Stimulated activated effector memory CD8-positive, alpha-beta T cell treated with anti-CD3 and anti-CD28 coated beads, Interleukin-12 subunit alpha, Interleukin-12 subunit beta, amount 100 ng/mL, for 72 hours (primary cell): Measurements from ENCODE around the gene DOCK2.

ENCODE experiments used
- ATAC-seq: fragments of 150-1000 bp; cut with Tn5 transposase; 2 replicates; pipeline ENCODE4 v1.10.0; 2021
- DNase-seq, 2 donors: peaks; one replicate each; pipeline ENCODE4 v3.0.0; 2021 to 2022; ENCODE audit warnings: low spot score in 2 of 2
- H3K27ac Mint-ChIP-seq: one replicate; pipeline ENCODE4 v1.8.0; 2022; ENCODE audit warnings: mild to moderate bottlenecking, mixed read lengths
- H3K36me3 Mint-ChIP-seq: one replicate; pipeline ENCODE4 v1.8.0; 2022; ENCODE audit warnings: mild to moderate bottlenecking, mixed read lengths
- H3K4me1 Mint-ChIP-seq: one replicate; pipeline ENCODE4 v1.8.0; 2022; ENCODE audit warnings: mixed read lengths
- H3K4me3 Mint-ChIP-seq: one replicate; pipeline ENCODE4 v1.8.0; 2022; ENCODE audit warnings: mild to moderate bottlenecking, mixed read lengths
- H3K9me3 Mint-ChIP-seq: one replicate; pipeline ENCODE4 v1.8.0; 2022; ENCODE audit warnings: mixed read lengths

DOCK2 gene

DNA sequence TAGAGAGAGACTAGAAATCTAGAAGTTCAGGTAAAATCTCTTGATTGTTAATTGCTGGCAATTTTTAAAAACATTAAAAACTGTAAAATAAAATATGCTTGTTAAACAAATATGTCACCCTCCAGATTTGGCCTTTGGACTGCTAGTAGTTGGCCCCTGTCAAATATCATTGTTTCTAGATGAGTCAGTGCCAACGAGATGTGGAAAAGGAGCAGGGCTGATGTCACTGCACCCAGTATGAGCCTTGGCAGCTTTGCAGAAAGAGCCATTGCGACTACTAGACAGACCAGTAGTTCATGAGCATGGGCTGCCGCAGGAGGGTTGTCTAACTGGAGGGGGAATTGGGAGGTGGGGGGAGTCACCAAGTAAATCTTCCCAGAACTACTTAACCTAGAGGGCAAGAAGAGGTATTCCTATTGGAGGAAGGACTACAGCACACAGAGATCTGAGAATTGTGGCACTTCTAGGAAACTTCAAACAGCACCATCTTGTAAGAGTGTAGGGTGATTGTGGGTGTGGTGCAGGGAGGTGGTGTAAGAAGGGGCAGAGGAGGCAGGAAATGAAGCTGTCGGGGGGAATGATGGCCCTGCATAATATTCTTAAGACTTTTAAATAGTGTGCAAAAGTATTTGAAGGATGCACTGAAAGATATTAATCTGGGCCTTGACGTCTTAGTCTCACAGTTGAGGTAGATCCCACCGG, 7.1 kb upstream of the DOCK2 start:
- H3K9me3 Mint-ChIP-seq, result no peaks in the 10 kb centered on the region
- H3K4me3 Mint-ChIP-seq, result no peak overlapping the region
- ATAC-seq, result peak; percentile 98
- no peak overlapping the region for H3K27ac Mint-ChIP-seq
- H3K36me3 Mint-ChIP-seq, result no peaks in the 10 kb centered on the region
- DNase-seq, result no peak
- H3K4me1 Mint-ChIP-seq, result peaks cover 8% of the 10 kb centered on the region

DNA sequence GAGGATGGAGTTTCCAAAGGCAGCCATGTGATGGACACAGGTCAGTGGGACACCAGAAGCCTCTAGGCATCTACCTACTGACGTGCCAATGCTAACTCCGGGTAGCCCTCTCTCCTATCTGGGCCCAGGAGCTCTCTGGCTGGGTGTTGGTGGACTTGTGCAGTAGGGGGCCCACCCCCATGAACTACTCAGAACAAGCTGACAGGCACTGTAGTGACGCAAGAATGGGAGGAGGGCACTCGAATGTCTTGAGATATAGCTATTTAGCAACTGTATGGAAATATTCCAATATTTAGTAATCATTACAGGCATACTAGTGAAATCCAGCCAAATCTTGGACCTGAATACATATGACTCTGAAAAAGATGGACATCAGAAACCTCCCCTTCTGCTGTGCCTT, 5.7 kb upstream of the DOCK2 start:
- Mint-ChIP-seq H3K4me1 (peaks cover 16% of the 10 kb centered on the region), H3K9me3 (no peaks in the 10 kb centered on the region), H3K4me3 (no peak overlapping the region), H3K36me3 (no peaks in the 10 kb centered on the region), H3K27ac (no peak overlapping the region)
- no peak for ATAC-seq
- no peak for DNase-seq

DNA sequence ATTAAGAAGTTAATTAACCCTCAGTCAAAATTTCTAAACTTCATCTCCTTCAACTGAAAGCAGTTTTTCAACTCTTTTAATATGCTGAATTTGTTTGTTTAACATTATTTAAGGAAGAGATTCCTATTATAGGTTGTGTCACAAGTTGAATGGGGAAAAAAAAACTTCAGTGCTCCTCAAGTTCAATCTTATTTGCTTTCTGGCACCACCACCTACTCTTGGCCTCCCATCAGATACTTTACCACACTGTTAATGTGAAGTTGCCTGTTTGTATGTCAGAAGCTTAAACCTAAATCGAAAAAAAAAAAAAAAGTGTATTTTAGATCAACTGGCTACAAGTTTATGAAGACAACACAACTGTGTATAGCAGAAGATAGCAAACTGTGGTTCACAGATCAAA, 4.1 kb upstream of the DOCK2 start:
- H3K36me3 Mint-ChIP-seq, result peaks cover 10% of the 10 kb centered on the region
- no peak overlapping the region for H3K27ac Mint-ChIP-seq
- no peak for DNase-seq
- peaks cover 25% of the 10 kb centered on the region for H3K4me1 Mint-ChIP-seq
- ATAC-seq, result no peak
- no peak overlapping the region for H3K4me3 Mint-ChIP-seq
- no peaks in the 10 kb centered on the region for H3K9me3 Mint-ChIP-seq

DNA sequence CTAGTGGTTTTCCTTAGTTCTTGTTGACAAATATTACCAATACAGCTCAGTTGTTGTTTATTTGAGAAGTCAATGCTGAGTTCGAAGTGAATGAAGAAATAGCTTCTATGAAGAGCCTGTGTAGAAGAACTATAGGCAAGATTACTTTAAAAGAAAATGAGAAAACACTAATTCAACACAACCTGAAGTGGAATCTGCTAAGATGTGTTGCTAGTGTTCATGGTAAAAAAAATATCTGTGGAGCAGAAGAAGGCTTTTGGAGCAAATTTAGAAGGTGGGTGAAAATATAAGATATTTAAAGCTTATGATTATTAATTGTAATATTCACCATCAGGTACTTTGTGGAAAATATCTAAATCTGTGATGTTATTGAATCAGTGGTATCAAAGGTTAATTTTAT, 2.5 kb upstream of the DOCK2 start:
- H3K36me3 Mint-ChIP-seq, result peaks cover 24% of the 10 kb centered on the region
- no peak overlapping the region for H3K27ac Mint-ChIP-seq

DNA sequence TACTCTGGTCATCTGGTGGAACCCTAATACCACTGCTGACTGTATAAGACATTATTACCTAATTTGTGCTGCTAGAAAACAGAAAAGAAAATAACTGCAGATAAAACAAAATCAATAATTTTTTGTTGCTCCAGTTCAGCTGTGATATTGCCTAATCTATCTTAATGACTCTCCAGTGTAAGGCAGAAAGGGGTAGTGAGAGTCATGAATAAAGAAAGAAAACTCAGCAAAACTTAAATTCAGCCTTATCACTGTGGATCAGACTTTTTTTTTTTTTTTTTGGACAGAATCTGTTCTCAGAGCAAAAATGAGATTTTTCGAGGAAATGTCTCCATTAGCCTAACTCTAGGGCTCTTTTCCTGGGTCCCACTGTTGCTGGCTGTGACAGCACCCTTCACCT, 1.1 kb upstream of the DOCK2 start:
- Mint-ChIP-seq H3K27ac (no peak overlapping the region), H3K4me3 (peak overlapping the region; percentile 92), H3K4me1 (peaks cover 47% of the 10 kb centered on the region), H3K36me3 (peaks cover 35% of the 10 kb centered on the region), H3K9me3 (peaks cover 5% of the 10 kb centered on the region)
- DNase-seq (no peak), ATAC-seq (no peak)

More for the DNA sequence above, 2.5 kb upstream of the DOCK2 start:
- ATAC-seq (no peak), DNase-seq (no peak)
- Mint-ChIP-seq H3K9me3 (peaks cover 5% of the 10 kb centered on the region), H3K4me1 (peaks cover 42% of the 10 kb centered on the region), H3K4me3 (no peak overlapping the region)

DNA sequence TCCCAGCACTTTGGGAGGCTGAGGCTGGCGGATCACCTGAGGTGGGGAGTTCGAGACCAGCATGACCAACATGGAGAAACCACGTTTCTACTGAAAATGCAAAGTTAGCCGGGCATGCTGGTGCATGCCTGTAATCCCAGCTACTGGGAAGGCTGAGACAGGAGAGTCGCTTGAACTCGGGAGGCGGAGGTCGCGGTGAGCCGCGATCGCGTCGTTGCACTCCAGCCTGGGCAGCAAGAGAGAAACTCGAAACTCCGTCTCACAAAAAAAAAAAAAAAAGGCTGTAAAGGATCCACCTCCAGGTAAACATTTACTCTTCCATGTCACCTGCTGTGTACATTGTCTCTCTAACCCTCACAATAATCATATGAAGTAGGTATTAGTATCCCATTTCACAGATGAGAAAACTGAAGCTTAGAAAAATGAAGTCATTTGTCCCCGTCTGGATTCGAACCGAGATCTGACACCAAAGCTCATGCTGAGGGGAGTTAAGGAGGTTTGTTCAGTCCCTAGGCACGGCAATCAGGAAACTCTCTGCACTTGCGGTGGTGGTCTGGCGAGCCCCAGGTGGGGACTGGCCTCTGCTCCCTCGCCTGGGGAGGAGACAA, 494 bp upstream of the DOCK2 start:
- Mint-ChIP-seq H3K9me3 (peaks cover 5% of the 10 kb centered on the region), H3K4me3 (peak overlapping the region; percentile 92), H3K36me3 (peaks cover 38% of the 10 kb centered on the region), H3K27ac (peak overlapping the region; percentile 97), H3K4me1 (peaks cover 54% of the 10 kb centered on the region)
- no peak for DNase-seq
- no peak for ATAC-seq

DNA sequence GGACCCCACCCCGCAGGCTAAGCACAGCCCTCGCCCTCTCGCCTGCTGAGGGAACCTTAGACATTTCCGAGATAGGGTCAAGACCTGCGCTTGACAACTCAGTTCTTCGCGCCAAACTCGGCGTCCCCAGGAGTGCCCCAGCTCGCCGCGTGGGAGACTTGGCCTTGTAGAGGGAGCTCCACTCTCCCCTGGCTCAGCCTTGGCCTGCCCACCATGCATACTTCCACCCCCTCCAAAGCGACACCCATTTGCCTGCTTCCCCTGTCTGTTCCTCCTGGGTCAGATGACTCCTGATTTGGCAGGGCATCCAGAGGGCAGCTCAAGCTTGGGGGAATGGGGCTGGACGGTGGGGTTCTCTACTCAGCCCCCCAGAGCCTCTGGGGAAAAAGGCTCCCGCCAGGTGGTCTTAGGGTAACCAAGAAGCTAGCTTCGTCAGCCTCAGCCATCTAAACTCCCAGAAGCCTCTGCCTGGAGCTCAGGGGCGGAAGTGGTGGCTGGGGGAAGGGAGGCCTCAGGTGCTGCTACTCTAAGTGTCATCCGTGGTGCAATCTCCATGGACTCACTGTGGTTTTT, 560 bp downstream of the DOCK2 start:
- Mint-ChIP-seq H3K9me3 (peaks cover 5% of the 10 kb centered on the region), H3K4me1 (peaks cover 64% of the 10 kb centered on the region), H3K4me3 (peak overlapping the region; percentile 92), H3K36me3 (peaks cover 38% of the 10 kb centered on the region), H3K27ac (peak overlapping the region; percentile 97)
- ATAC-seq (peak; percentile 88), DNase-seq (peak; percentile 39 to 79)

DNA sequence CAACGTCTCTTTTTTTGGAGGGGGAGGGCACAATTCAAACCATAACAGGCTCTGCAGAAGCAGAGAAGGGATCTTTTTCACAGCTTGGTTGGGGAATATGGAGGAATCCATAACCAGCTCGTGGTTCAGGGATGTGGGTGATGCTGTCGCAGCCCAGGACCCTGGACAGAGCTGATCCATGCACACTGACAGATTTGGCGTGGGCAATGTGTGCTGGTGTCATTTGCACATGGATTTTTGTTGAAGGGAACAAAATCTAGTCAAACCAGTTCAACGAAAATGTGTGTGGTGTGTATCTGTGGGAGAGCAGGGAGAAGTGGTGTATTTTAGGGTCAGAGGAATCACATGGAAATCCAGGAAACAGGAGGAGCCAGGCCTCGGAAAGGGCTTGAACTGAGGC, 4.2 kb downstream of the DOCK2 start:
- ATAC-seq (no peak), DNase-seq (no peak)
- H3K4me3 Mint-ChIP-seq, result no peak overlapping the region
- peaks cover 38% of the 10 kb centered on the region for H3K36me3 Mint-ChIP-seq
- H3K27ac Mint-ChIP-seq, result no peak overlapping the region
- H3K9me3 Mint-ChIP-seq, result peaks cover 5% of the 10 kb centered on the region
- H3K4me1 Mint-ChIP-seq, result peaks cover 87% of the 10 kb centered on the region

DNA sequence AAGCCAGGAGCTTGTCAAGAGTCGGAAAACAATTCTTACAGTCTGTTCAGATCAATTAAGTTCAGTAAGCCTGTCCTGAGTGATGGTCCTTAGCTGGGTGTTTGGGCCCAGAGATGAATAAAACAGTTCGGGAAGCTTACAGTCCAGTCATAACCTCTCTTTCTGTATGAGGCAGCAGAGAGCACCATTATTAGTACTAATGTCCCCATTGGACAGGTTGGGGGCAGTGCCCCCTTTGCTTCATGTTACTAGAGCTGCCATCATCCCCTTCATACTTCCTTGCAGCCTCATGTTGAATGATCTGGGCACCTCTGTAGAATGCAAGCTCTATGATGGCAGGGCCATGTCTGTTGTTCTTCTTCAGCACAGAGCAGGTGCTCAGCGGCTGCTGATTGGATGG, 9.8 kb downstream of the DOCK2 start:
- Mint-ChIP-seq H3K4me1 (peaks cover 92% of the 10 kb centered on the region), H3K27ac (peak overlapping the region; percentile 98), H3K36me3 (peaks cover 17% of the 10 kb centered on the region)

DNA sequence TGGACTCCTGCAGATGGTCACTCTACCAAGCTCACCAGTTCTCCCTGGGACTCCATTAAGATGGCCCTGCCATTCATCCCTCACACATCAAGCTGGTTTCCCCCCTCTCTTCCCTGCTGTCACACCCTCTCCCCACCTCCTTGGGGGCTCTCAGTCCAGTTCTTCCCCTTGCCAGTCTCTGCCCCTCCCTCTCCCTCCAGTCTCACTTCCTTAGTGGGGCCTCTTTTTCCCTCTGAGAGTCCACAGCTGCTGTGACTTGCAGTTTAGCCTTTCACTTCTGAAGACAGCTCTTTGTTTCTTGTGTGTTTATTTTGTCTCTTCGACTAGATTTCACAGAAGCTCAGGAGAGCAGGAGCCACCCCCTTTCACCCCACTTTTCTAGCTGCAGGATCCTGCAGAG, 10.5 kb downstream of the DOCK2 start:
- Mint-ChIP-seq H3K36me3 (peaks cover 22% of the 10 kb centered on the region), H3K27ac (peak overlapping the region; percentile 98), H3K9me3 (no peaks in the 10 kb centered on the region), H3K4me1 (peaks cover 92% of the 10 kb centered on the region), H3K4me3 (peak overlapping the region; percentile 72)
- no peak for DNase-seq
- no peak for ATAC-seq

More for the DNA sequence above, 9.8 kb downstream of the DOCK2 start:
- Mint-ChIP-seq H3K4me3 (no peak overlapping the region), H3K9me3 (no peaks in the 10 kb centered on the region)
- peak in 1 of 2 donors; percentile 57 for DNase-seq
- peak; percentile 60 for ATAC-seq

DNA sequence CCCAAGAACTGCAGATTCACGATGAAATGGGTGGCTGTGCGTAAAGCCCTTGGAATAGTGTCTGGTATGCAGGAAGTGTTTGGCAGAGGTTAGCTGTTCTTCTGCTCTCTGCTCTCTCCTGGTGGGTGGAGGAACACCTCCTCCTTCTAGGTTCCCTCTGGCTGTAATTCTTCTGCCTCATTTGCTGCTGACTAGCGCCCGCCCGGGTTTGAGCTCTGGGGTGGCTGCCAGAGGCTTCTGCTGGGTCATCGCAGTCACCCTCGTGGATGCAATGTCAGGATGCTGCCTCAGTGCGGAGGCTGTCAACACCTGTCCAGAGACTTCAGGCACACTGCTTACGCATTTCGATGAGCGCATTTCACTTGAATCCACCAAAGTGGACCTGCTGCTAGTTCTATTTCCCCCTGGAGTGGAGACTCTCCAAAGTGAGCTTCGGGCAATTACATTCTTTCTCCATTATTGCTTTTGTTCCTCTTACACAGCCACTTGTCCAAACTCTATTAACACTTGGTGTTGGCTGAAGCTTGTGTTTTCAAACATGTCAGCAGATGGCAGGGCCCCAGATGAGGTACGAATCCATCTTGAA, 11.7 kb downstream of the DOCK2 start:
- ATAC-seq (no peak), DNase-seq (no peak)
- peak overlapping the region; percentile 98 for H3K27ac Mint-ChIP-seq
- no peaks in the 10 kb centered on the region for H3K9me3 Mint-ChIP-seq
- peaks cover 32% of the 10 kb centered on the region for H3K36me3 Mint-ChIP-seq
- peaks cover 96% of the 10 kb centered on the region for H3K4me1 Mint-ChIP-seq
- peak overlapping the region; percentile 72 for H3K4me3 Mint-ChIP-seq

DNA sequence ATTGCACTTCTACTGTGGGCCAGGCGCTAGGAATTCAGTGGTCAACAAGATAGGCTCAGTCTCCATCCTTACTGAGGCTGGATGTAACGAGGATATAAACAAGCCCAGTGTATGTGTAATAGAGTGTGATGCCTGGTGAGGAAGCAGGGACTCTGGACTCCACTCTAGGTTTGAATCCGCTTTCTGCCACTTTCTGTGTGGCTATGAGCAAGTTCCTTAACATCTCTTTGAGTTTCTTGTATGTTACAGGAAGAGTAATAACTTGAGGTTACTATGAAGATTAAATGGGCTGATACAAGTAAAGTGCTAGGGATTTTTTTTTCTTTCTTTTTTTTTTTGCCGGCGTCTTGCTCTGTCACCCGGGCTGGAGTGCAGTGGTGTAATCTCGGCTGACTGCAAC, 12.4 kb downstream of the DOCK2 start:
- peak overlapping the region; percentile 72 for H3K4me3 Mint-ChIP-seq
- H3K4me1 Mint-ChIP-seq, result peaks cover 96% of the 10 kb centered on the region
- peak; percentile 87 for ATAC-seq
- H3K27ac Mint-ChIP-seq, result peak overlapping the region; percentile 98
- peak in 1 of 2 donors; percentile 62 for DNase-seq
- H3K36me3 Mint-ChIP-seq, result peaks cover 39% of the 10 kb centered on the region
- no peaks in the 10 kb centered on the region for H3K9me3 Mint-ChIP-seq

DNA sequence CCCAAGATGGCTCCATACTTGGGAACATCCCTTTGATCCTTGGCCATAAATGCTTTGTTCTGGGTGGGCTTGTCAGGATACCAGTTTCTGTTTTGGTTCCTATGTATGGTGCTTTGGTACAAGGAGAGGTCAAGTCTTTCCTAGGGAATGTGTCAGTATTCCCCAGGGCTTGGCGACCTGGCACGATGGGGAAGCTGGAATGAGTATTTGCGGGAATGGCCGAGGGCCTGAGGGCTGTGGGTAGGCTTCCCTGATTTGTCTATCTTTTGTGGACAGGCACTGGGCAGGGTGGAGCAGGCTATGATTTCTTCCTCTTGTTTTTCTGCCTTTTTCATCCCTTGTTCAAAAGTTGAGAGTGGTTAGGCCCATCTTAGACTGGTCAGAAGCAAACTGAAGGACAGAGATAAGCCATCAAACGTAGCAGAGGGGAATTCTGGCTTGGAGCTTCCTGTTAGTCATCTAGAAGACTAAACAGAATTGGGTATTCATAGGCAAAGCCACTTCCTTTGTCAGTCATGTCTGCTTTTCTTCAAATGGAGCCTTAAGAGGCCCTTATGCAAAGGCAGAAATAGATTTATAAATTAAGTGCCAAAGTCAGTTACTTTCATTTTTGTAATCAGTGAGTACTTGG, 13.7 kb downstream of the DOCK2 start:
- ATAC-seq (peak; percentile 69), DNase-seq (no peak)
- Mint-ChIP-seq H3K27ac (peak overlapping the region; percentile 98), H3K4me1 (peaks cover 99% of the 10 kb centered on the region), H3K4me3 (peak overlapping the region; percentile 72), H3K9me3 (no peaks in the 10 kb centered on the region), H3K36me3 (peaks cover 52% of the 10 kb centered on the region)

DNA sequence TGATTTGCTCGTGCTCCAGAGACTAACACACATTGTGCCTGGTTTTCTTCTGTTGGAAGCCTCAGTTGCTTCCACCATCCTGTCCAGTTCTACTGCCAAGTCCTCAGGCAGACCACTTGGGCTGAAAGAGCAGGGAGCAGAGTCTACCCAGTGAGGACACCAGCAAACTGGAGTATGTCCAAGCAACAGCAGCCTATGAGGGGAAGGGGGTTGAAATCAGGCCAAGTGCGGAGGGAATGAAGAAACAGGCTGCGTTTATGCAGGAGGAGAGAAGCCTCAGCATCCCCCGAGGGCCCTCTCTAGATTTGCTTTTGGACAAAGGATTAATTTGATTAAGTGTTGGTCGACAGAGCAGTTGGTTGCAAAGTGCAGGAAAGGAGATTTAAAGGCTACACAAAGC, 14.5 kb downstream of the DOCK2 start:
- Mint-ChIP-seq H3K4me3 (peak overlapping the region; percentile 72), H3K27ac (peak overlapping the region; percentile 98), H3K36me3 (peaks cover 60% of the 10 kb centered on the region), H3K9me3 (no peaks in the 10 kb centered on the region), H3K4me1 (peaks cover 99% of the 10 kb centered on the region)
- ATAC-seq (no peak), DNase-seq (no peak)

DNA sequence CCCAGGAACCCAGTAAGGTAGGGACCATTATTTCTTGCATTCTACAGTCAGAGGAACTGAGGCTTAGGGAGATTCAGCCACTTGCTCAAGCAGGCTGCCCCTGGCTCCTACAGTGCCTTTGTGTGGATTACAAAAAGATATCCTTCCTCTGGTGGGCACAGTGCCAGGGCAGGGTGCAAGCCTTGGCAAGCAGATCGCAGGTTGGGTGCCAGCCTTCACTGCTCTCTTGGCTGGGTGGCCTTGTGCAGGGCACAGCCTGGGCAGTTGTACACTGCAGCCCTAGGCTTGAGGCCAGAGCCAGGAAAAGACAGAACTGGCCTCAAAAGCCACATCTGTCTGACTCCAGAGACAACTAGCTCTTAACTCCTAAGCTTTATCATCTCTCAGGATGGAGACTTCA, 15.0 kb downstream of the DOCK2 start:
- H3K4me1 Mint-ChIP-seq, result peaks cover 99% of the 10 kb centered on the region
- H3K36me3 Mint-ChIP-seq, result peaks cover 65% of the 10 kb centered on the region
- peak overlapping the region; percentile 72 for H3K4me3 Mint-ChIP-seq

More for the DNA sequence above, 15.0 kb downstream of the DOCK2 start:
- Mint-ChIP-seq H3K9me3 (no peaks in the 10 kb centered on the region), H3K27ac (peak overlapping the region; percentile 98)
- no peak for DNase-seq
- ATAC-seq, result no peak
